ENCODE measurements around the gene IDS.

Gene IDS

DNA sequence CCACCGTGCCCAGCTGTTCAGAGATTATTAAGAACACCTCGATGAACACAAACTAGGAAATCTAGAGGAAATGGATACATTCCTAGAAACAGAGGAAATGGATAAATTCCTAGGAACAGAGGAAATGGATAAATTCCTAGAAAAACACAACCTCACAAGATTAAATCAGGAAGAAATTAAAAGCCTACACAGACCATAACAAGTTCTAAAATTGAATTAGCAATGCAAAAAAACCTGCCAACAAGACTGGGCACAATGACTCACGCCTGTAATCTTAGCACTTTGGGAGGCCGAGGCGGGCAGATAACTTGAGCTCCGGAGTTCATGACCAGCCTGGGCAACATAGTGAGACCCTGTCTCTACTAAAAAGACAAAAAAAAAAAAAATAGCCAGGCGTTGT is 13.1 kb upstream of the IDS start:
- no peak for DNase-seq (ENCODE audit: extremely low spot score)
- ChIA-PET POLR2A (no interaction called here), CTCF (interaction anchor here (1.2 kb wide), 1 partner anchor 10 kb away, joined by 3 read pairs; no protein-coding TSS in a partner anchor)
- TF ChIP-seq, protein P1, sequence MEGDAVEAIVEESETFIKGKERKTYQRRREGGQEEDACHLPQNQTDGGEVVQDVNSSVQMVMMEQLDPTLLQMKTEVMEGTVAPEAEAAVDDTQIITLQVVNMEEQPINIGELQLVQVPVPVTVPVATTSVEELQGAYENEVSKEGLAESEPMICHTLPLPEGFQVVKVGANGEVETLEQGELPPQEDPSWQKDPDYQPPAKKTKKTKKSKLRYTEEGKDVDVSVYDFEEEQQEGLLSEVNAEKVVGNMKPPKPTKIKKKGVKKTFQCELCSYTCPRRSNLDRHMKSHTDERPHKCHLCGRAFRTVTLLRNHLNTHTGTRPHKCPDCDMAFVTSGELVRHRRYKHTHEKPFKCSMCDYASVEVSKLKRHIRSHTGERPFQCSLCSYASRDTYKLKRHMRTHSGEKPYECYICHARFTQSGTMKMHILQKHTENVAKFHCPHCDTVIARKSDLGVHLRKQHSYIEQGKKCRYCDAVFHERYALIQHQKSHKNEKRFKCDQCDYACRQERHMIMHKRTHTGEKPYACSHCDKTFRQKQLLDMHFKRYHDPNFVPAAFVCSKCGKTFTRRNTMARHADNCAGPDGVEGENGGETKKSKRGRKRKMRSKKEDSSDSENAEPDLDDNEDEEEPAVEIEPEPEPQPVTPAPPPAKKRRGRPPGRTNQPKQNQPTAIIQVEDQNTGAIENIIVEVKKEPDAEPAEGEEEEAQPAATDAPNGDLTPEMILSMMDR (IDR thresholded peaks at IDR 0.05; ENCODE audit: control extremely low read depth, extremely low read depth, low read depth, missing control alignments) = no peak

DNA sequence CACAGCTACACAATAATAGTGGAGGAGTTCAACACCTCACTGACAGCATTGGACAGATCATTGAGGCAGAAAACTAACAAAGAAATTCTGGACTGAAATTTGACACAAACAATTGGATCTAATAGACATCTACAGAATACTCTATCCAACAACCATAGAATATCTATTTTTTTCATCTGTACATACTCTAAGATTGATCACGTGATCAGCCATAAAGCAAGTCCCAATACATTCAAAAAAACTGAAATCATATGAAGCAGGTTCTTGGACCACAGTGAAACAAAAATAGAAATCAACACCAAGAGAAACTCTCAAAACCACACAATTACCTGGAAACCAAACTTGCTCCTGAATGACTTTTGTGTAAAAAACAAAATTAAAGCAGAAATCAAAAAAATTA is 12.2 kb upstream of the IDS start:
- ChIA-PET CTCF (interaction anchor here (1.2 kb wide), 1 partner anchor 11 kb away, joined by 3 read pairs; no protein-coding TSS in a partner anchor), POLR2A (no interaction called here)
- no peak for DNase-seq (ENCODE audit: extremely low spot score)
- TF ChIP-seq, protein P1 (IDR thresholded peaks at IDR 0.05; ENCODE audit: control extremely low read depth, extremely low read depth, low read depth, missing control alignments) = no peak

DNA sequence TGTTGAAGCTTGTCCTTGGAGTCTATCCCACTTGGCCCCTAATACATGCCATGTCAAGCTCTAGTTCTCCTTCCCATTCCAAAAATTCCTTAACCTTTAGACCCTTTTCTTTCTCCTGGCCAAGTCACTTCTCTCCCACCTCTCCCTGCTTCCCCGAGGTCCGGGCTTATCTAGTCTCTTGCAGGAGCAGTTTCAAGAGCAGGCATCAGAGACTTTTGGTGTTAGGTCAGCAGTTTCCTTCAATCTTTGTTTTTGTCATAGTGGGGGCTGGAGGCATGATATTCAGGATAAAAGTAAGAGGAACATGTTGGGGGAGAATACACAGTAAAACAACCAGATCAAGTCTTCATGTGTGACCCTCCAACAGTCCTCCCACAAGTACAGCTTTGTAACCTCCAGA is 11.5 kb upstream of the IDS start:
- no peak for DNase-seq (ENCODE audit: extremely low spot score)
- CTCF ChIA-PET = interaction anchor here (1.1 kb wide), 1 partner anchor 10 kb away, joined by 3 read pairs; no protein-coding TSS in a partner anchor
- POLR2A ChIA-PET = no interaction called here
- TF ChIP-seq, protein P1 (IDR thresholded peaks at IDR 0.05; ENCODE audit: control extremely low read depth, extremely low read depth, low read depth, missing control alignments) = no peak

DNA sequence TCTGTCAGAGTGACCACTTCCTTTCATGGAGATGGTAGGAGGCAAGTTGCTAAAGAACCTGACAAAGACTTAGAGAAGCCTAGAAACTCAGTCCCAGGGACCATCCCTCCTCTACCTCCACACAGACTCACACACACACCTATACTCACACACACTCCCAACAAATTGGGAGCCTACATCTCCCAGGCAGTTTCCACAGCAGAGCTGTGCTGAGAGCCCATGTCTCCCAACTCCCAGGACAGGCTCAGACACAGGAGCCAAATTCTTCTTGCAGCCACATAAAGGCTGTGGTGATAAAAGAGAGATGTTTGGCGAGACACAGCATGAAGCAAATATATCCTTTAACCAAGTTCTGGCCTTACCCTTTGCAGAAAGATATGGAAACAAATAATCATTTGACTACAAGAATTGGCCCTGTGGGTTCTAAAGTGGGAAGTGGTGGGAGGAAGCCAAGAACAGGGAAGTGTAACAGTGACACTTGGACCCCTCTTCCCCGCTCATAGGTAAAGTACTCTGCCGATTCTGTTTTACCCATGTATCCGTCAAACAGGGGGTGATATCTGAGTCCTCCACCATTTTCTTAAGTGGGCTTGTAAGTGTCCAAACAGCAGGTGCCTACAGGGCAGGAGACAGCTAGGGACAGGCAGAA is 11.0 kb upstream of the IDS start:
- DNase-seq (ENCODE audit: extremely low spot score) = no peak
- ChIA-PET CTCF (interaction anchor here (1.1 kb wide), 1 partner anchor 10 kb away, joined by 3 read pairs; no protein-coding TSS in a partner anchor), POLR2A (no interaction called here)
- TF ChIP-seq, protein P1 (IDR thresholded peaks at IDR 0.05; ENCODE audit: control extremely low read depth, extremely low read depth, low read depth, missing control alignments) = no peak

DNA sequence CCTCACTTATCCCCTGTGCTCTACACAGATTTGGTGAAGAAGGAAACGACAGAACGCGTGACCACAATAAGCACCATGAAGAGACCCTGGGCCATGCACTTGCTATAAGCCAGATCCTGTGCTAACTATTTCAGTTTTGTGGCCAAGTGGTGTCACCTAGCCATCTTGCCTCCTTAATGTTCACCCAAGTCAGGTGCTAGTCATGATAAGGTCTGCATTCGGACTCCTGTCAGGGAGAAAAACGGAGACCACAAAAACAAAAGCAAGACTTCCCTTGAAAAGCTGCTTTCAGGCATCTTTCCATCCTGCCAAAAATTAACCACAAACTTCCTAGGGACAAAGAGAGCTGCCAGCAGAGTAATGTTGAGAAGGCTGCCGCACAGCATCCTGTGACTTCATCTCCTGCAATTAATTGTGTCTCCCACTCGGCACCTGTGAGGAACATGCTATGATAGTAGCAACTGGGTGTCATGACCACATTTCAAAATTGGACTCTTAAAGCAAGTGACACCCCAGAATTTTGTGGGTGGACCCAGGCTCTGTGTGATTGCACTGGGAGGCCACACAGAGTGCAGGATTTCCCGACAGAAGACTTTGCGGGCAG is 8.8 kb upstream of the IDS start:
- ChIA-PET CTCF (interaction anchor here (2.5 to 2.7 kb wide), 2 partner anchors 14 to 17 kb away, joined by 11 to 18 read pairs; no protein-coding TSS in a partner anchor), POLR2A (no interaction called here)

DNA sequence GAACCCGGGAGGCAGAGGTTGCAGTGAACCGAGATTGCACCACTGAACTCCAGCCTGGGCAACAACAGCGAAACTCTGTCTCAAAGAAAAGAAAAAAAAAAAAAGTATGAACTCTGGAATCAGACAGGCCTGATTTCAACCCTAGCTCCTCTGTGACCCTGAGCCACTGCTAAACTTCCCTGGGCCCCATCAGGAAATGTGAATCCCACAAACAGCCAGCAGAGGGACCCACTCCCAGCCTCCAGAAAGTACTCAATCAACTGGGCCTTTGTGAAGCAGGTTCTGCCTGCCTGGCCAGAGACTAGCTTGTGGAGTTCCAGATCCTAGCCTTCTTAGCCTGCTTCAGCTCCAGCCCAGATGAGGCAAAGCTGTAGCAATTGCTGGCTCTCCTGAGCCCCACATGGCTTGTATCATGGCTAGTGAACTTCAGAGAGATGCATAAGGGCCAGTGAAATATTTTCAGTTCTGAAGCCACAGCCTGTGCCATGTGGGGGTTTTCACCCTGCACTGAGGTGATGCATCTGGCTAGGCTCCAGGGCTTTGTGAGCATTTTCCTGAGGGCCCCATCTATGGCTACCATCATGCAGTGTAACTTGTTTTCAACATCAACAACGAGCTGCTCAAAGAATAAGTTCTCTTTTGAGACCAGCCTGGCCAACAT is 7.2 kb upstream of the IDS start:
- CTCF ChIA-PET = interaction anchor here (0.7 to 2.7 kb wide), 13 partner anchors 9 to 1583 kb away, joined by 3 to 18 read pairs (median 4); no protein-coding TSS in a partner anchor
- TF ChIP-seq, protein P1 (IDR thresholded peaks at IDR 0.05; ENCODE audit: control extremely low read depth, extremely low read depth, low read depth, missing control alignments) = peak; percentile 45
- peak; percentile 46 for DNase-seq (ENCODE audit: extremely low spot score)
- POLR2A ChIA-PET = no interaction called here

More for the DNA sequence above, 8.8 kb upstream of the IDS start:
- TF ChIP-seq, protein P1 (IDR thresholded peaks at IDR 0.05; ENCODE audit: control extremely low read depth, extremely low read depth, low read depth, missing control alignments) = no peak
- no peak for DNase-seq (ENCODE audit: extremely low spot score)

All from GM10248 (cell line).